HCEC 1CT (cell line): Measurements from ENCODE around the gene HOXB9.

Source experiments
- DNase-seq: peaks from one replicate; pipeline ENCODE4 v3.0.0-alpha.2; 2017

Gene HOXB9

GRCh38 chr17:48609759-48610281 is 16.3 kb downstream of the HOXB9 start:
- DNase-seq = no peak

- no peak for DNase-seq
Observed at GRCh38 chr17:48609033-48609432, 17.1 kb downstream of the HOXB9 start.

- DNase-seq = no peak
Observed at GRCh38 chr17:48608494-48608834, 17.7 kb downstream of the HOXB9 start.

- DNase-seq = no peak
Observed at GRCh38 chr17:48606892-48607614, 19.1 kb downstream of the HOXB9 start.

- no peak for DNase-seq
Observed at GRCh38 chr17:48605991-48606891, 19.9 kb downstream of the HOXB9 start.

- no peak for DNase-seq
Observed at GRCh38 chr17:48605409-48605919, 20.7 kb downstream of the HOXB9 start.

- DNase-seq = peak; percentile 47
Observed at GRCh38 chr17:48604770-48605329, 21.3 kb downstream of the HOXB9 start, which contains the start of gene HOXB6. TSS of gene HOXB6 (minus strand) at chr17:48604986. CDS start at chr17:48598150, 6,836 bp downstream.

GRCh38 chr17:48603959-48604769 is 22.0 kb downstream of the HOXB9 start:
- DNase-seq = peak; percentile 58

- no peak for DNase-seq
Observed at GRCh38 chr17:48601539-48602425, 24.4 kb downstream of the HOXB9 start.

GRCh38 chr17:48601207-48601538 is 25.0 kb downstream of the HOXB9 start:
- no peak for DNase-seq

GRCh38 chr17:48600244-48601098 is 25.7 kb downstream of the HOXB9 start:
- DNase-seq = no peak

GRCh38 chr17:48599354-48599753 is 26.8 kb downstream of the HOXB9 start:
- DNase-seq = no peak

GRCh38 chr17:48598736-48599135 is 27.4 kb downstream of the HOXB9 start:
- no peak for DNase-seq

GRCh38 chr17:48597778-48598631 is 28.2 kb downstream of the HOXB9 start:
- peak; percentile 76 for DNase-seq

GRCh38 chr17:48597528-48597777 is 28.7 kb downstream of the HOXB9 start:
- no peak for DNase-seq

GRCh38 chr17:48596735-48597527 is 29.2 kb downstream of the HOXB9 start:
- peak; percentile 41 for DNase-seq

- no peak for DNase-seq
Observed at GRCh38 chr17:48596000-48596734, 30.0 kb downstream of the HOXB9 start.
